ENCODE data around the gene ELFN1. TPM values are rescaled to one million over a fixed set of nuclear protein-coding genes. Genes with fewer than 3 reads are reported as not detected.

ELFN1 gene
- total and polyA plus RNA-seq, 2 donors (not counting 3 experiments of a cell fraction or from before 2014, with no cell fraction given), result 0.37 to 1.0 TPM

DNA sequence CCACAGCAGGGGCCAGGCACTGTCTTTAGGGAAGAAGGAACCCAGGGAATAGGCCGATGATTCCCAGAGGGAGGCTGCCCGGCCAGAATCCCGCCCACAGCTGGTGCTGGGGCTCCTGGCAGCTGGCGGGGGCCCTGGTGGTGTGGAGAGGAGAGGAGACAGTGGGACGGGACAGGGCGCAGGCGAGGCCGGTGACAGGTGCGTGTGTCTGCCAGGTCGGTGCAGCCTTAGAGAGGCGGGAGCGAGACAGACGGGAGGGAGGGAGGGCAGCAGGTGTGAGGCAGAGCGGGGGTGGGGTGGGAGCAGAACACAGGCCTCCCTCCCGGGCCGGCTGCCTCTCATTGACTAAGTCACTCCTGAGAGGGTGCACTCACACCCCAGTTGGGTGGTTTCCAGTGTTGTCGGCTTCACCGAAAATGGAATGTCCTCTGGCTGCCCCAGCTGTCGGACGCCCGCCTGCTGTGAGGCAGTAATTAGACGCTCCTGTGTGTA lies 55.2 kb downstream of the ELFN1 start:
- no TSS peak for BruUV-seq (replicated peaks)
- H3K9me1 ChIP-seq (replicated peaks; ENCODE audit: control insufficient read depth, extremely low read depth, insufficient read depth, low read length), result no peaks in the 10 kb centered on the region
- intact Hi-C loops (cut with micrococcal nuclease), result no loop called here
- H2AFZ ChIP-seq (ENCODE audit: low read depth, low read length), result no peak overlapping the region
- H3K4me3 ChIP-seq (replicated peaks in 1 of 3; ENCODE audit: insufficient read depth in 1 of 3, low read depth in 1 of 3, low read length in 3 of 3), result no peak overlapping the region
- H3K9me3 ChIP-seq (replicated peaks; ENCODE audit: control insufficient read depth, insufficient read depth, low read length), result no peaks in the 10 kb centered on the region
- POLR2A ChIA-PET, result no interaction called here
- no peaks in the 10 kb centered on the region for H4K20me1 ChIP-seq (replicated peaks; ENCODE audit: control insufficient read depth, extremely low read depth, insufficient read depth, low read length)
- H3K4me2 ChIP-seq (ENCODE audit: insufficient read depth, low read length), result no peak overlapping the region
- TF ChIP-seq JUN (IDR thresholded peaks at IDR 0.05; ENCODE audit: borderline replicate concordance, insufficient read depth, insufficient read length, low read depth) (no peak), POLR2A (IDR thresholded peaks at IDR 0.05; ENCODE audit: low read depth, low read length) (no peak), GATA2 (IDR thresholded peaks at IDR 0.05; ENCODE audit: insufficient read depth, insufficient read length, low read depth, low read length) (no peak), POLR2AphosphoS5 (IDR thresholded peaks at IDR 0.05; ENCODE audit: insufficient read depth, low read depth, low read length) (no peak), MYC (IDR thresholded peaks at IDR 0.05; ENCODE audit: low read depth, low read length) (no peak), FOS (IDR thresholded peaks at IDR 0.05; ENCODE audit: borderline replicate concordance, insufficient read depth, low read length) (no peak), EZH2 (IDR thresholded peaks at IDR 0.05; ENCODE audit: borderline replicate concordance, low read depth, low read length, severe bottlenecking) (no peak)
- TF ChIP-seq, protein P1, sequence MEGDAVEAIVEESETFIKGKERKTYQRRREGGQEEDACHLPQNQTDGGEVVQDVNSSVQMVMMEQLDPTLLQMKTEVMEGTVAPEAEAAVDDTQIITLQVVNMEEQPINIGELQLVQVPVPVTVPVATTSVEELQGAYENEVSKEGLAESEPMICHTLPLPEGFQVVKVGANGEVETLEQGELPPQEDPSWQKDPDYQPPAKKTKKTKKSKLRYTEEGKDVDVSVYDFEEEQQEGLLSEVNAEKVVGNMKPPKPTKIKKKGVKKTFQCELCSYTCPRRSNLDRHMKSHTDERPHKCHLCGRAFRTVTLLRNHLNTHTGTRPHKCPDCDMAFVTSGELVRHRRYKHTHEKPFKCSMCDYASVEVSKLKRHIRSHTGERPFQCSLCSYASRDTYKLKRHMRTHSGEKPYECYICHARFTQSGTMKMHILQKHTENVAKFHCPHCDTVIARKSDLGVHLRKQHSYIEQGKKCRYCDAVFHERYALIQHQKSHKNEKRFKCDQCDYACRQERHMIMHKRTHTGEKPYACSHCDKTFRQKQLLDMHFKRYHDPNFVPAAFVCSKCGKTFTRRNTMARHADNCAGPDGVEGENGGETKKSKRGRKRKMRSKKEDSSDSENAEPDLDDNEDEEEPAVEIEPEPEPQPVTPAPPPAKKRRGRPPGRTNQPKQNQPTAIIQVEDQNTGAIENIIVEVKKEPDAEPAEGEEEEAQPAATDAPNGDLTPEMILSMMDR (IDR thresholded peaks at IDR 0.05; ENCODE audit: extremely low read depth in 1 of 2, insufficient read depth in 1 of 2, low read depth in 1 of 2, low read length in 2 of 2), result no peak
- TF ChIP-seq, protein P2, sequence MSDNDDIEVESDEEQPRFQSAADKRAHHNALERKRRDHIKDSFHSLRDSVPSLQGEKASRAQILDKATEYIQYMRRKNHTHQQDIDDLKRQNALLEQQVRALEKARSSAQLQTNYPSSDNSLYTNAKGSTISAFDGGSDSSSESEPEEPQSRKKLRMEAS (IDR thresholded peaks at IDR 0.05; ENCODE audit: insufficient read depth, insufficient read length), result no peak
- H3K36me3 ChIP-seq (ENCODE audit: control insufficient read depth in 2 of 2, extremely low read depth in 1 of 2, insufficient read depth in 2 of 2, low read length in 2 of 2), result no peaks in the 10 kb centered on the region
- H3K79me2 ChIP-seq (ENCODE audit: control insufficient read depth, insufficient read depth, low read length), result no peaks in the 10 kb centered on the region
- FAIRE-seq (no peak), DNase-seq (ENCODE audit: low read depth, low spot score) (no peak)
- CTCF ChIA-PET, result no interaction called here
- no peaks in the 10 kb centered on the region for H3K4me1 ChIP-seq (ENCODE audit: control insufficient read depth, extremely low read depth, insufficient read depth, low read length)
- H3K27ac ChIP-seq (ENCODE audit: insufficient read depth, low read depth, low read length), result no peak overlapping the region
- H3K27me3 ChIP-seq (ENCODE audit: control insufficient read depth in 2 of 2, insufficient read depth in 2 of 2, low read length in 2 of 2), result no peaks in the 10 kb centered on the region
- no peak overlapping the region for H3K9ac ChIP-seq (replicated peaks; ENCODE audit: extremely low read depth, insufficient read depth, low read length)
- dilution Hi-C loops (cut with MboI; ENCODE audit: extremely low pct_ligation_motif_present, low sequenced_read_pairs), result no loop called here

Data from endothelial cell of umbilical vein (primary cell).